GM21529 (cell line): Measurements from ENCODE around the gene DMWD.

Experiments used
- ATAC-seq: cut with Tn5 transposase; IDR thresholded peaks from one replicate; pipeline ENCODE4 v1.9.1; 2021; ENCODE audit not compliant: unreplicated experiment

The DMWD gene

DNA sequence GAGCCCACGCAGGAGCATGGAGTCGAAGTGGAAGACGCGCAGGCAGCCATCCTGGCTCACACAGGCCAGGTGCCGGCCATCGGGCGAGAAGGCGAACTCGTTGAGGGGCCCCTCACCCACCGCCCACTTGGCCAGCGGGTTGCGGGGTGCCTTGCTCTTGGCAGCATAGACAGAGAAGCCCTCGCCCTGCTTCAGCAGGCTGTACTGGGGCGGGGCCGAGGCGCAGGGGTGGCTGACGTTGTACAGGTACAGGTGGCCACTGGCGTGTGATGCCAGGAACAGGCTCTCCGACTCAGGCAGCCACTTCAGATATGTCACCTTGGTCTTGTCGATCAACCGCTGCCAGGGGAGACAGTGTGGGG lies 6.1 kb downstream of the DMWD start:
- ATAC-seq, result no peak

DNA sequence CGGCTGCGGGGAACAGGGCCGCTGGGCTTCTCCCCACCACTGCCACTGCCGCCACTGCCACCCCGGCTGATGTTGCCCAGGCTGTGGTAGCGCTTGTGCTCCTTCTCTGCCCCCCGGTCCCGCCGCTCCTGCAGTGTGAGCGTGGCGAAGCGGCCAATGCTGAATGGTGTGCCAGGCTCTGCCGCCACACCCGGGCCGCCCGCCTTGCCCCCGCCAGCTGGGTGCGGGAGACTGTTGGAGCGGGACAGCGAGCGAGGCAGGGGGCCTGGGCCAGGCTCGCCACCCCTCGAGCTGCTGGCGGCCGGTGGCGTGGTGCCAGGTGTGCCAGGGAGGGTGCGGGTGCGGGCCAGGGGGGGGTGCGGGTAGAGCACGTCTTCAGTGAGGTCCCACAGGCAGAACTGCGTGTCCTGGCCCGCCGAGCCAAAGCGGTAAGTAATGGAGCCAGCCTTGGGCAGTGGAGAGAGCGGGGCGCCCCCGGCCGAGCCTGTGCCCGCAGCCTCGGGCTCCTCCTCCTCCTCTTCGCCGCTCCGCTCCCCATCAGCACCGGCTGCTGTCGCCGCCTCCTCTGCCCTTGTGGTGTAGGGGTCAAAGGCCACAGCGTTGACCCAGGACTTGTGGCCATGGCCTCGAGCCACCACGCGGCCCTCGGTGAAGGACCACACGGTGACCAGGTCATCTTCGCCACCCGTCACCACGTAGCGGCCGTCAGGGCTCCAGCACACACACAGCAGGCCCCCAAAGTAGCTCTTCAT lies 6.7 kb downstream of the DMWD start:
- no peak for ATAC-seq

DNA sequence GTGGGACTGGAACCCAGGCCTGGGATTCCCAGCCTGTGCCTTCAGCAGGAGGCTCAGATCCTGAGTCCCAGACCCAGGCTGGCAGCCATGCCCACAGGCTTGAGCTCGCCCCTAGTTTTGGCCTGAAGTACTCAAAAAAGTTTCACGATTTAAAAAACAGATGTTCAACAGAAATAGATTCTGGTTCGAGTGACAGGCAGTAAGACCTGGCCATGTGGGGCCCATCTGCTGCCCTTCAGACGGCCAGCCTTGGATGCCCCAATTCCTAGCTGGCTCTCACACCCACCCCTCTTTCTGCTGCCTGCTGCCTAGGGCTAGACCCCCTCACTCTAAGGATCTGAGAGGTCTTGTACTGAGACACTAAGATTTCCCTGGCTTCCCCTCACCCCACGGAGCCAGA lies 7.5 kb downstream of the DMWD start:
- no peak for ATAC-seq

DNA sequence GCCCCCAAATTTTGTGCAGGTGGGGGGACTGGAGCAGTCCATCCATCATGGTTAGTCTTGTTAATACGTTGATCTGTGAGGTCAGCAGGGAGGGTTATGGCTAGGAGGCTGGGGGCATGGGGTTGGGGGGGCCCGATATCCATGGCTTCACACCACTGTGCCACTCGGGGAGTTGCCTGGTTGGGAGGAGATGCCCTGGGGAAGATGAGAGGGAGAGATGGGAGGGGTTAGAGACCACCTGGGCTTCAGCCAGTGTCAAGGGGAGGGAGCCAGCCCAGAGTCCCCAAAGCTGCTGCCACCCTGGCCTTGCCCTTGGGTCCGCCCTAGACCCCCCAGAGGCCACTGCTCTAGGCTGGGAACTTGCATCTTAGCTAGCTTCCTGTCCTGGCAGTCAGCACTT lies 8.5 kb downstream of the DMWD start:
- no peak for ATAC-seq

DNA sequence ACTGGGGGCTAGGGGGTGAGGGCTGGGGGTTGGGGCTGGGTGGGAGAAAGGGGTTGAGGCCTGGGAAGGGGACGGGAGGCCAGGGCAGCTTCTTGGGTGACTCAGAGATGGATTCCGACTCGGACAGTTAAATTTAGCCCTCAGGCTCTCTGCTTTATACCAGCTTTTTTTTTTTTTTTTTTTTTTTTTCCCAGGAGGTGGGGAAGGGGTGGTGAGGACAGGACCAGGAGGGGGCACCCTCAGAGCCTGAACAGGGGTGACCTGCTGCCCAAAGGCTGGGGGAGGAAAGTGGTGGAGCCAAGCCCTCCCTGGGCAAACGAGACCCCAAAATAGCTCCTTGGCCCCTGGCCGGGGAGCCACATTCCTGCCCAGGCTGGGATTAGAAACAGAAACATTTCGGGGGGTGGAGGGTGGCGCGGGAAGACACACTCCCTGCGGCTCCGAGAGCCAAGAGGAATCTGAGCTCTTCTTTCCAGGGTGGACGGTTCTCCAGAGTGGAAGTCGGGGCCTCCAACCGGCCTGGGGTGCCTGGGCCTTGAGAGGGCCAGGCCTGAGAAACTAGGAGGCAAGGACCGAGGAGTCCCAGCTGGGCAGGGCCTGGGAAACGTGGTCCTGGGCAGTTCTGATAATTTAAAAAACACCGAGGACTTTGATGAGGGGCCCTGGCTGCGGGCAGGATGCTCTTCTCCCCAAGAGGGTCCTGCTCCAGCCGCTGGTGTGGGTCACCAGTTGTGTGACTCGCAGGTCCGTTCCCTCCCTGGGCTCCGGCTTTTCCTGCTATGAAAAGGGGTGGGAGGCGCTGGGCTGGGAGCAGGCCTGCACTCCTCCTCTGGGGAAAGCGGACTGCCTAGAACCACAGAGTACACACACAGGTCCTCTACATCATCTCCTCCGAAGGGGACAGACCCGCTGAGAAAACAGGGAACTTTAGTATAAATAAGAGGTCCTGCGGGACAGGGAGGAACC lies 9.5 kb downstream of the DMWD start:
- ATAC-seq, result no peak

DNA sequence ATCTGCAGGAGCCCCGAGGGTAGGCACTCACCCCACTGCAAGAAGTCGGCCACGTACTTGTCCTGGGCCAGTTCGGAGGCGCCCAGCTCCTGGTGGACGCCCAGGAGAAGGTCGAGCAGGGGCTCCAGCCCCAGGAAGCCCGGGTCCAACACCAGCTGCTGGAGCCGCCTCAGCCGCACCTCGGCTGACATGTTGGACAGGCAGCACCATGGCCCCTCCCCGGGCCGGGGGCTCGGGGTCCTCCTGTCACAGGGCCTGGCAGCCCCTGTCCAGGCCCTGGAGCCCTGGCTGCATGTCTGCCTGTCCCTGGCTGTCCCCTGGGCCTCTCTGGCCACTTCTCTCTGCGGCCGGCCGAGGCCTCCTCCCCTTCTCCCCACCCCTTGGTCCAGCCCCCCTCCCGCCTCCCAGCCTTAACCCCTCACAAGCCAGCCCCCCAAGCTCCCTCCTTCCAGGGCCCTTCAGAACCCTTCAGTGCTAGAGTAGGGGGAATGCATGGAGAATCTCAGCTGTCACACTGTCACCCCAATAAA lies 10.4 kb downstream of the DMWD start, which contains the start of gene DMPK:
TSS of gene DMPK (minus strand) at position 329 of the 530 bp plus-strand sequence. CDS start at position 191, 138 bp downstream.
- ATAC-seq, result no peak

DNA sequence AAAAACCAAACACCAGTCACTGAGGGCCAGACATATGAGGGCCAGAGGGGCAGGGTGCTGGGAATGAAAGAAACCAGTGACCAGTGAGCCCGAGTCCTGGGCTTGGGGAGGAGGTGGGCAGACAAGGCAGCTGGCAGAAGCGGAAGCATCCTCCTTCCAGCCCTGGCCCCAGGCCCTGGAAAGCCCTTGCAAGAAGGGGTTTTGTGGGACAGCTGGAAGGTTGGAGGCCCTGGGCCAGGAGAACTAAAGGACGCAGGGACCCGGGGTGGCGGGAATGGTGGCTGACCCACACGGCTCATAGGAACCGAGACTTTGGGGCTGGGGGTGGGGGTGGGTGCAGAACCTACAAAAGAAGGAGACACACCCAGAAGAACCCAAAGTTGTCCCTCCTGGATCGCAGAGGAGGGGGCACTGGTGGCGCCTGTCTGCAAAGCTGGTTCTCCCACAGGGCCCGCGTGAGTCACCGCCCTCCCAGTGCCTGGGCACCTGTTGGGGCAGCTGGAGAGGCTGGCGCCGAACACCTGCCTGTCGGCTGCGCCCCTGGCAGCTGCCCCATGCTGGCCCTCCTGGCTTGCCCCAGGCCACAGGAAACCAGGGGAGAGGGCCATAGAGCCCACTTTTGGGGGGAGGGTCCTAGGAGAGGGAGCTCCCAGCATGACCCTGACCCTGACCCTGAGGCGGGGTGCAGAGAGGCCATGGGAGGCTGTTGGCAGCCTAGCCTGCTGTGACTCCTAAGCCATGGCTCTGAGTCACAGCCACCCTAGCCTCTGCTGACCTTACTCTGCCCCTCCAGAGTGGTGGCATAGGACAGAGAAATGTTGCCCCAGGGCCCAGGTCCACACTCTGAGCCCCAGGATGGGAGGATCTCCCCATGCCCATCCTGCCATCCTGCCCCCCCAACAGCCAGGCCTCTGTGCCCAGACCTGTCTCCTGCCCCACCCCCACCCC lies 11.2 kb downstream of the DMWD start:
- no peak for ATAC-seq

DNA sequence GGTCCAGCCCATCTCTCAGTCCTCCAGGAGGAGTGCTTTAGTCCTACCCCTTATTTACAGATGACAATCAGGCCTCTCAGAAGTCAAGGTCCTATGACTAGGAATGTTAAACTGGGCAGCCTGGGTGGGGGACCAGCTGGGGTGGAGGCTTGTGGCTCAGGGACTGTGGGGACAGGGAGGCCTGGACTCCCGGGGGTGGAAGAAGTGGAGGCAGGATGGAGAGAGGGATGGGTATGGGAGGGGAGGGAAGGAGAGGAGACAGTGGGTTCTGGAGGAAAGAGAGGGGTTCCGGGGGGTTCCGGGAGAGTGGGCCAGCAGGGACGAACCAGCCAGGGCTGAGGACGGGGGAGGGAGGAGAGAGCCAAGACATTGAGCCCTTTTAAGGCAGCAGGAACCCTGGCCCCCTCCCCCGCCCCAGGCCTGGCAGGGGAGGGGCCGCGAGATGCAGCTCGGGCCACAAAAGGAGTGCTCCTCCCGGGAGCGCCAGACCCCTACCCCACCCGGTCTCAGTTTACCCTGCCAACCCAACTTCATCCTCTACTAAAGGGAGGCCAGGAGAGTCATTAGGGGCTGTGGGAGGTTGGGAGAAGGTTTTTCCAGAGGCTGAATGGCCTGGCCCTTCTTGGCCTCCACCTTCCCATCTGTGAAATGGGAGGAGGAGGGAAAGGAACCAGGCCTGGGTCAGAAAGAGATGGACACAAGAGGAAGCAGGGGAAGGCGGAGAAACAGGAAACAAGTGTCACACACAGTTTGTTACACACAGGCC lies 12.0 kb downstream of the DMWD start:
- no peak for ATAC-seq

DNA sequence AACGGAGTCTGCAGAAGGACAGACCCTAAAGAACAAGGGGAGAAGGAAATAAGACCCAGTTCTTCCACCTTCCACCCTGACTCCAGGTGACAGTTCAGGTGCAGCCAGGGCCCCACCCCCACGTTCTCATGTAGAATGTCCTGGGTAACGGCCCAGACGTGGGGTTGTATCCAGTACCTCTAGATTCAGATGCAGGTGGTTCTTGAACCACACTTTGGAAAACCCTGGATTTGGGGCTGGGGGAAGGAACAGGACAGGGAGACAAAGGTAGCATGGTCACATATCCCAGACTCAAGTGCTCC lies 12.5 kb downstream of the DMWD start:
- ATAC-seq, result no peak

DNA sequence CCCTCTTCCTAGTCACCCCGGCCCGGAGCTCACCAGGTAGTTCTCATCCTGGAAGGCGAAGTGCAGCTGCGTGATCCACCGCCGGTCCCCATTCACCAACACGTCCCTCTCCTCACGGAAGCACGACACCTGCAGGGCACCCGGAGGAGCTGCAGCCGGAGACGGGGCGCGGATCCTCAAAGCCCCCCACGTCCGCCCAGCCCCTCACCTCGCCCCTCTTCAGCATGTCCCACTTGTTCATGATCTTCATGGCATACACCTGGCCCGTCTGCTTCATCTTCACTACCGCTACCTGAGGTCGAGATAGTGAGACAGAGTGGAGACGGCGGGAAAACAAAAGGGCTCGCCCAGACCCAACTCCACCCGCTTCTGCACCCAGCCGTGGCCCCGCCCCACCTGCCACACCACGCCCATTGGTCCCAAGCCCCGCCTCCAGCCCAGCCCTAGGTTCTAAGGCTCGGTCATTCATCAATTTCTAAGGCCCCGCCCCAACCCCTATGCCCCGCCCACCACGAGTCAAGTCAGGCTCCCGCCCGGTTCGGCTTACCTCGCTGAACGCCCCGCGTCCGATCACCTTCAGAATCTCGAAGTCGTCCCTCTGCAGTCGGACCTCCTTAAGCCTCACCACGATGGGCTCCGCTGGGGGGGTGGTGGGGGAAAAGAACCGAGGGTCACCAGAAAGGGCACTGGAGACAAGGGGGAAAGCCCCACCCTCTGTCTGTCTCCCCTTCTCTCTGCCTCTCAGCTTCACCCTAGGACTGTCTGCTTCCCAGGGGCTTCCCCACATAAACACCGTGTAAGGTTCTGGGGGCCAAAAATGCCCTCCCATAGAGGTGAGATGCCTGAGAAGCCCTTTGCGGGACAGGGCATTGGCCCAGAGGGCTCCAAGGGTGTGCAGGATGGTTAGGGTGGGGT lies 13.2 kb downstream of the DMWD start:
- ATAC-seq, result no peak

DNA sequence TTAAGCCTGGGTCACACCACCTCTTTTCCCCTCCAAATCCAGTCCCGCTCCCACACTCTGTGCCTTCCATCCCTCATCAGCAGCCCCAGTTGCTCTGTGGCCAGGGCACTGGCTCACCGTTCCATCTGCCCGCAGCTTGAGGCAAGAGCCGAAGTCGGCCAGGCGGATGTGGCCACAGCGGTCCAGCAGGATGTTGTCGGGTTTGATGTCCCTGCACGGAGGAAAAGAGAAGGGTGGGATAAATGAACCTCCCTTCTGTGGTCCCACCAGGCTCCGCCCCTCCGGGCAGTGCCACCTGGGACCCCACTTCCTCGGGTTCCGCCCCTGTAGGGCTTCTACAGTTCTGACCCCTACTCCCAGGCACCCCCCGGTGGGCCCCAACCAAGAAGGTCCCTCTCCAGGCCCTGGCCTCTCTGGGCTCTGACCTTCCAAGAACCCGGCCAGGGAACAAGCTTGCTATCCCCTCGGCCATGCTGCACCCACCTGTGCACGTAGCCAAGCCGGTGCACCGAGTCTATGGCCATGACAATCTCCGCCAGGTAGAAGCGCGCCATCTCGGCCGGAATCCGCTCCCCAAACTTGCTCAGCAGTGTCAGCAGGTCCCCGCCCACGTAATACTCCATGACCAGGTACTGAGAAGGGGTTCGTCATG lies 14.5 kb downstream of the DMWD start:
- no peak for ATAC-seq

DNA sequence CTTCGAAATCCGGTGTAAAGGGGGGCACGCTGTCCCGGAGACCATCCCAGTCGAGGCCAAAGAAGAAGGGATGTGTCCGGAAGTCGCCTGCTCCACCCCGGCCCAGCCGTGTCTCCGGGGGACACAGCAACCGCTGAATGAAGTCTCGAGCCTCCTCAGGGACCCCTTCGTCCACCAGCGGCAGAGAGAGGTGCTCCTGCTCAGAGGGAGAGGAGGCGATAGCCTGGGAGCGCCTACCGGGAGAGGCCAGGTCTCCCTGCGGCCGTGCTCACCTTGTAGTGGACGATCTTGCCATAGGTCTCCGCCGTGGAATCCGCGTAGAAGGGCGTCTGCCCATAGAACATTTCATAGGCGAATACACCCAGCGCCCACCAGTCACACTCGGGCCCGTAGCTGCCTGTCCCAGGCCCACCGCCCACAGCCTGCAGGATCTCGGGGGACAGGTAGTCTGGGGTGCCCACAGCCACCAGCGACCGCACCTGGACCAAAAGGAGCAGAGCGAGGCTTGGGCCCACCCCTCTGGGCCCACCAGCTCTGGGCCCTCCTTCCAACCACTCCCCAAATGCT lies 15.2 kb downstream of the DMWD start:
- ATAC-seq, result no peak

DNA sequence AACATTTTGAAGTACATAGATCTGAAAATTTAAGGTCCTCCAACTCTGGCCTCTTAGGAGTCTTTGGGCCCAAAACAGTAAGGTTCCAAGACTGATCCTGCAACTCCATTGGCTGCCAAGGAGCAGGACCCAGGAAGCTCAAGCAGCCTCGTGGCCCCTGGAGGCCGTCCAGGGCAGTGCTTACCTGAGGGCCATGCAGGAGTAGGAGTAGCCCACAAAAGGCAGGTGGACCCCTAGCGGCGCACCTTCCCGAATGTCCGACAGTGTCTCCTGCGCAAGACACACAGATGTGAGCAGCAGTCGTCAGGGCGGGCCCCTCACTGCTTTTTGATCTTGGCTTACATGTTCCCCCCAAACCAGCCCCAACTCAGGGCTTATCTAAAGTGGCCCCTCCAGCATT lies 17.9 kb downstream of the DMWD start:
- no peak for ATAC-seq

DNA sequence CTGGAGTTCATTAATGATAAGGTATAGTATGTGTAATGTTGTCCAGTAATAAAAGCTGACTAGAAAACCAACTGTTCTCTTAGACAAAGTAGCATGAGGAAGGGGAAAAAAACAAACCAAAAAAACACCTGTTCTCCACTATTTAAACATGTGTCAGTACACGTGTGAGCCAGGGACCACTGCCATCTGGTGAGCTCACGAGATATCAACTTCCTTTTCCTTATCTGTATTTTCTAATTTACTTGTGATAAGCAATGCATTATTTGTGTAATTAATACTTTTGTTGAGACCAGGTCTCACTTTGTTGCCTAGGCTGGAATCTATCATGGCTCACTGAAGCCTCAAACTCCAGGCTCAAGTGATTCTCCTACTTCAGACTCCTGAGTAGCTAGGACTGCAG lies 19.3 kb downstream of the DMWD start:
- no peak for ATAC-seq

DNA sequence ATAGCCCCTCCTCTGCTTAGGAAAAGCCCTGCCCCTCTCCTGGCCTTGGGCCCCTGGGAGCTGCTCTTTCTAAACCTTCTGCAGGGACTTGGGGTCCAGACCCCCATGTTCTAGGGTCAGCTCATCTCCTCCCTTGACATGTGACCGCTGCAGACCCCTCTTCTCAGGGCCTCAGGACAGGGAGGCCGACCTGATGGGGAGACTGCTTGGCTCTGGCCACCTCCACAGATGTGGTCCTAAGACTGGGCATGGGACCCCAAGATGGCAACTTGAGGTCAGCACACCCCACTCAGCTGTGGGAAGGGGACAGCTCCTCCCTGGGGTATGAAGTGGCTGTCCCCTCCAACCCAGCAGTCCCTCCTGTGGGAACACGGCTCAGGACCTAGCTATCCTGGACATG lies 19.7 kb downstream of the DMWD start:
- ATAC-seq, result no peak

DNA sequence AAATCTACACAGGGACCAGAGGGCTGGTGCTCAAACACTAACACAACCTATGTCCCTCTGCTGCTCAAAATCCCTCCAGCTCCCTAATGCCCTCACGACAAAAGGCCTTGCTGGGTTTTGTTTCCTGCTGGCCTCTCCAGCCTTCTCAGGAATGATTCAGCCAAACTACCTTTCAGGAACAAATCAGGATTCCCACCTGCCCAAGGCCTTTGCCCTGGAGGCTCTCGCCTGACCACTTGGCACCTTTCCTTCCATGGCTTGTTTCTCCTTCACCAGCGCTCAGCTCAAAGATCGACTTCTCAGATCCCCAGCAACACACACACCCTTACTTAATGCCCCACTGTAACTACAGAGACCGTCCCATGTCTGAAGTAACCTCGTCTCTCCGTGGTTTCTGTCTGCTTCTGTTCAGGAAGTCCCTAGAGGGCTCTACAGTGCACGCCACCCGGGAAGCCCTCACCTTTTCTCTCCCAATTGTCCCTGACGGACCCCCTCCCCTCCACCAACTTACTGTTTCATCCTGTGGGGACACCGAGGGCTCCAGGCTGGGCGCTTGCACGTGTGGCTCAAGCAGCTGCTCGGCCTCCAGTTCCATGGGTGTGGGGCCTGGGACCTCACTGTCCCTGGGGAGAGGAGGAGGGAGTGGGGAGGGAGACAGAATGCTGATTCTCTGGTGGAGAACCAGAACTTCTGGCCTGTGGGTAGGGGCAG lies 20.4 kb downstream of the DMWD start:
- ATAC-seq, result no peak

DNA sequence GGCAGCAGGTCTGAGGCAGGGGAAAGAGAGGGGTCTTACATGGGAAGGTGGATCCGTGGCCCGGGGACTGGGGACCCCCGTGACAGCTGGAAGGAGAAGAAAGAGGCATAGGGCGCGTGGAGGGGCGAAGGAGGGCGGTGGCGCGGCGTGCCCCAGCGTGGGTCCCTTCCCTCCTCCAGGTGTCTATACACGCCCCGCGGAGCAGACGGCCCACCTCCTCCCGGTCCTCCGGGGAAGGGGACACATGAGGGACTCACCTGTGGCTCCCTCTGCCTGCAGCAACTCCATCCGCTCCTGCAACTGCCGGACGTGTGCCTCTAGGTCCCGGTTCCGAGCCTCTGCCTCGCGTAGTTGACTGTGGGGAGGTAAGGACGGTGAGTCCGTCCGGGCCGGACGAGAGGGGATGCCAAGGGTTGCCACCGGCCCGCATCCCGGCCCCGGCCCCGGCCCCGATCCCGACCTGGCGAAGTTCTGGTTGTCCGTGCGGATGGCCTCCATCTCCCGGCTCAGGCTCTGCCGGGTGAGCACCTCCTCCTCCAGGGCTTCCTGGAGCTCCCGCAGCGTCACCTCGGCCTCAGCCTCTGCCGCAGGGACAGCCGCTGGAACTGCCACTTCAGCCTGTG lies 21.2 kb downstream of the DMWD start:
- no peak for ATAC-seq
